ENCODE results near the gene AKAP8L. TPM values are rescaled to one million over a fixed set of nuclear protein-coding genes. Genes with fewer than 3 reads are reported as not detected.

Gene AKAP8L
- total and polyA plus RNA-seq, 9 of the 15 experiments (the other 6 are each of a cell fraction or from before 2014, with no cell fraction given): 2.4 to 116 (median 70.7) TPM

DNA sequence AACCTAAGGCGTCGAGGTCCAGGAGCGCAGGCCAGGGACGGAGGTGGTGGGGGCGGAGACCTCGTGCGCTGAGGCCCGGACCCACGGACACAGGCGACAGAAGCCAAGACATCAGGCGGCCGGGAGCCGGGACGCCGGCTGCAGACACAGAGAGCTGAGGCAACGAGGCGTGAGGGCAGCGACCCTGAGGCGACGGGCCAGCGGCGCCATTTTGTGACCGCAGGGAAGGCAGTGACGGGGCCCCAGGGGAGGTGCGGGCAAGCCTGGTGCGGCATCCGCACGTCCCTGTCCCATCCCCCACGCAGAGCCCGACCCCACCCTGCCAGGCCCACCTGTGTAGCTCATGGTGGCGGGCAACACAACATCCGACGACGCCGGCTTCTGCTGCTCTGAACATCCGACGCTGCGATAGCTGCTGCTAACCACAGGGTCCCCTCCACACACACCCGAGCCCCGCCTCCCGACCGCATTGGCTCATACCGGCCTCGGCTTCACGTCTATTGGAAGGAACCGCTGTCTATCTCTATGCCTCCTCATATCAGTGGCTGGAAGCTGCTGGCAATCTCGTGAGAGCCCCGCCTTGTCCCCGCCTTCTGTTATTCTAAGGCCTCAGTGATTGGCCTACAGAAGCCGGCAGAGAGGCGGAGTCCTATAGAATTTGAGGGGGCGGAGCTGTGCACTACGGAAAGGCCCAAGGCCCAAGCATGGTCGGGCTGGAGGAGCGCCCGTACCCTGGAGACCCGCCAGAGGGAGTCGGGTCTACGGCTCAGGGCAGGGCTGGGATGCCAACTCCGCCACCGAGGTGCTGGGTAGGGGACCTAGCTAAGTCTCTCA lies at the start of gene AKAP8L (continued):
- TF ChIP-seq, protein P1, sequence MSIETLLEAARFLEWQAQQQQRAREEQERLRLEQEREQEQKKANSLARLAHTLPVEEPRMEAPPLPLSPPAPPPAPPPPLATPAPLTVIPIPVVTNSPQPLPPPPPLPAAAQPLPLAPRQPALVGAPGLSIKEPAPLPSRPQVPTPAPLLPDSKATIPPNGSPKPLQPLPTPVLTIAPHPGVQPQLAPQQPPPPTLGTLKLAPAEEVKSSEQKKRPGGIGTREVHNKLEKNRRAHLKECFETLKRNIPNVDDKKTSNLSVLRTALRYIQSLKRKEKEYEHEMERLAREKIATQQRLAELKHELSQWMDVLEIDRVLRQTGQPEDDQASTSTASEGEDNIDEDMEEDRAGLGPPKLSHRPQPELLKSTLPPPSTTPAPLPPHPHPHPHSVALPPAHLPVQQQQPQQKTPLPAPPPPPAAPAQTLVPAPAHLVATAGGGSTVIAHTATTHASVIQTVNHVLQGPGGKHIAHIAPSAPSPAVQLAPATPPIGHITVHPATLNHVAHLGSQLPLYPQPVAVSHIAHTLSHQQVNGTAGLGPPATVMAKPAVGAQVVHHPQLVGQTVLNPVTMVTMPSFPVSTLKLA (conservative IDR thresholded peaks at IDR 0.05): peak; percentile 76 to 86
- TF ChIP-seq, protein P2, sequence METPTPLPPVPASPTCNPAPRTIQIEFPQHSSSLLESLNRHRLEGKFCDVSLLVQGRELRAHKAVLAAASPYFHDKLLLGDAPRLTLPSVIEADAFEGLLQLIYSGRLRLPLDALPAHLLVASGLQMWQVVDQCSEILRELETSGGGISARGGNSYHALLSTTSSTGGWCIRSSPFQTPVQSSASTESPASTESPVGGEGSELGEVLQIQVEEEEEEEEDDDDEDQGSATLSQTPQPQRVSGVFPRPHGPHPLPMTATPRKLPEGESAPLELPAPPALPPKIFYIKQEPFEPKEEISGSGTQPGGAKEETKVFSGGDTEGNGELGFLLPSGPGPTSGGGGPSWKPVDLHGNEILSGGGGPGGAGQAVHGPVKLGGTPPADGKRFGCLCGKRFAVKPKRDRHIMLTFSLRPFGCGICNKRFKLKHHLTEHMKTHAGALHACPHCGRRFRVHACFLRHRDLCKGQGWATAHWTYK (CRISPR knock-in tag; IDR thresholded peaks at IDR 0.05): 0 out of 2 replicates have a peak, but pooled peaks have one; percentile 29
- TF ChIP-seq ZNF431 (CRISPR knock-in tag; IDR thresholded peaks at IDR 0.05) (0 out of 2 replicates have a peak, but pooled peaks have one; percentile 49), TCF3 (CRISPR knock-in tag; IDR thresholded peaks at IDR 0.05) (peak; percentile 7; the same call in 1 of the 2 replicates), MLX (CRISPR knock-in tag; conservative IDR thresholded peaks at IDR 0.05) (0 out of 4 replicates have a peak, but pooled peaks of 1 of the 2 experiments have one; percentile 31), CGGBP1 (CRISPR knock-in tag; IDR thresholded peaks at IDR 0.05) (0 out of 2 replicates have a peak, but pooled peaks have one; percentile 30), MTA2 (IDR thresholded peaks at IDR 0.05; ENCODE audit: low read depth) (no peak; the same call in 1 of the 2 replicates), ZKSCAN8 (CRISPR knock-in tag; IDR thresholded peaks at IDR 0.05) (no peak), SP2 (IDR thresholded peaks at IDR 0.05; ENCODE audit: extremely low read depth, low read depth, low read length, poor library complexity, severe bottlenecking) (peak; percentile 98), ASH1L (IDR thresholded peaks at IDR 0.05; ENCODE audit: borderline replicate concordance, low read depth, partially characterized antibody) (peak; percentile 99), LCOR (CRISPR knock-in tag; IDR thresholded peaks at IDR 0.05) (no peak), POLR2G (IDR thresholded peaks at IDR 0.05; ENCODE audit: low read depth, low read length) (peak; percentile 95), TARDBP (IDR thresholded peaks at IDR 0.05) (0 out of 2 replicates have a peak, but pooled peaks have one; percentile 27), POLR2AphosphoS5 (IDR thresholded peaks at IDR 0.05; ENCODE audit: control insufficient read depth, insufficient read depth, low read depth, low read length) (peak; percentile 78), JUN (IDR thresholded peaks at IDR 0.05; ENCODE audit: borderline replicate concordance, low read depth, low read length) (no peak), JUN (CRISPR knock-in tag; IDR thresholded peaks at IDR 0.05; ENCODE audit: borderline replicate concordance) (no peak), SIRT6 (IDR thresholded peaks at IDR 0.05; ENCODE audit: low read depth, low read length) (no peak), ZNF121 (CRISPR knock-in tag; conservative IDR thresholded peaks at IDR 0.05) (no peak), DACH1 (IDR thresholded peaks at IDR 0.05; ENCODE audit: partially characterized antibody) (no peak)
- TF ChIP-seq, protein P3, sequence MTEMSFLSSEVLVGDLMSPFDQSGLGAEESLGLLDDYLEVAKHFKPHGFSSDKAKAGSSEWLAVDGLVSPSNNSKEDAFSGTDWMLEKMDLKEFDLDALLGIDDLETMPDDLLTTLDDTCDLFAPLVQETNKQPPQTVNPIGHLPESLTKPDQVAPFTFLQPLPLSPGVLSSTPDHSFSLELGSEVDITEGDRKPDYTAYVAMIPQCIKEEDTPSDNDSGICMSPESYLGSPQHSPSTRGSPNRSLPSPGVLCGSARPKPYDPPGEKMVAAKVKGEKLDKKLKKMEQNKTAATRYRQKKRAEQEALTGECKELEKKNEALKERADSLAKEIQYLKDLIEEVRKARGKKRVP (CRISPR knock-in tag; IDR thresholded peaks at IDR 0.05): peak; percentile 55
- TF ChIP-seq, protein P4, sequence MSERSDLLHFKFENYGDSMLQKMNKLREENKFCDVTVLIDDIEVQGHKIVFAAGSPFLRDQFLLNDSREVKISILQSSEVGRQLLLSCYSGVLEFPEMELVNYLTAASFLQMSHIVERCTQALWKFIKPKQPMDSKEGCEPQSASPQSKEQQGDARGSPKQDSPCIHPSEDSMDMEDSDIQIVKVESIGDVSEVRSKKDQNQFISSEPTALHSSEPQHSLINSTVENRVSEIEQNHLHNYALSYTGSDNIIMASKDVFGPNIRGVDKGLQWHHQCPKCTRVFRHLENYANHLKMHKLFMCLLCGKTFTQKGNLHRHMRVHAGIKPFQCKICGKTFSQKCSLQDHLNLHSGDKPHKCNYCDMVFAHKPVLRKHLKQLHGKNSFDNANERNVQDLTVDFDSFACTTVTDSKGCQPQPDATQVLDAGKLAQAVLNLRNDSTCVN (CRISPR knock-in tag; IDR thresholded peaks at IDR 0.05): peak; percentile 19; the same call in 1 of the 2 replicates
